GM21529 (cell line): ENCODE results near the gene VPS9D1.
"Not testable (repeated sequence)": the region's sequence is repeated elsewhere in the genome, so short reads cannot be mapped to it uniquely, and the experiment has no call there.

Experiments
- ATAC-seq: cut with Tn5 transposase; IDR thresholded peaks from one replicate; pipeline ENCODE4 v1.9.1; 2021; ENCODE audit not compliant: unreplicated experiment

The VPS9D1 gene

DNA sequence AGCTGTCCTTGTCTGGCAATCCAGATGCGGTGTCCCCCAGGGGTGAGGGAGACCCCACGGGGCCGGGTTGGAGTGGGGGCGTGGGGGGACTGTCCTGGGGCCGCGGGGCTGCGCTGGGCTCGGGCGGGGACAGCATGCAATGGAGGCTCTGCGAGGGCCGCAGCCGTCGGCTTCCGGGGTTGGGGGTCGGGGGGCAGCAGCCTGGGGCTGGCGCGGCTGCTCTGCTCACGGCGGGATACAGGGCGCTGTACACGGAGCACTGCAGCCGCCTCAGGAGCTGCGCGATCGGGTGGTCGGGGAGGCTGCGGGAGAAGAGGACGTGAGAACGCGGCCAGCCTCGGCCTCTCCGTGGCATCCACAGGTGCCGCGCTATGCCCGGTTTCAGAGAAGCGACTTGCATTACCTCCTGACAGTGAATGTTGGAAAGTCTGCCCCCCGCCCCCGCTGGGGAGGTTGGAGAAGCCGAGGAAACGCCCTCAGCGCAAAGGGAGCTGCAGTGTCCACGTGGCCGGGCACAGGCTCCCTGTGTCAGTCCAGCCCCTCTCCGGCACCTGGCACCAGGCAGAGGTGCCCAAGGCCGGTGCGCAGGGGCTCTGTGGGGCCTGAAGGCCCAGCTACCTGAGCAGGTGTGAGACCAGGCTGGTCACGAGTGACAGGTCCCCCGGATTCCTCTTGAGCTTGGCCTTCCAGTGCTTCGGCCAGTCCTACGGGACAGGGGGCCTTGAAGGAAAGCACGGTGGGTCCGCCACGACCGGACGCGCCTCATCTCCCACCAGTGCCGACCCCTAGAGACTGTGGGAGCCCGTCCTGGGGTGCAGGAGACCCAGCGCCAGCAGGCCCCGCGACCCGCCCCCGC, 9.8 kb downstream of the VPS9D1 start:
- ATAC-seq: no peak

DNA sequence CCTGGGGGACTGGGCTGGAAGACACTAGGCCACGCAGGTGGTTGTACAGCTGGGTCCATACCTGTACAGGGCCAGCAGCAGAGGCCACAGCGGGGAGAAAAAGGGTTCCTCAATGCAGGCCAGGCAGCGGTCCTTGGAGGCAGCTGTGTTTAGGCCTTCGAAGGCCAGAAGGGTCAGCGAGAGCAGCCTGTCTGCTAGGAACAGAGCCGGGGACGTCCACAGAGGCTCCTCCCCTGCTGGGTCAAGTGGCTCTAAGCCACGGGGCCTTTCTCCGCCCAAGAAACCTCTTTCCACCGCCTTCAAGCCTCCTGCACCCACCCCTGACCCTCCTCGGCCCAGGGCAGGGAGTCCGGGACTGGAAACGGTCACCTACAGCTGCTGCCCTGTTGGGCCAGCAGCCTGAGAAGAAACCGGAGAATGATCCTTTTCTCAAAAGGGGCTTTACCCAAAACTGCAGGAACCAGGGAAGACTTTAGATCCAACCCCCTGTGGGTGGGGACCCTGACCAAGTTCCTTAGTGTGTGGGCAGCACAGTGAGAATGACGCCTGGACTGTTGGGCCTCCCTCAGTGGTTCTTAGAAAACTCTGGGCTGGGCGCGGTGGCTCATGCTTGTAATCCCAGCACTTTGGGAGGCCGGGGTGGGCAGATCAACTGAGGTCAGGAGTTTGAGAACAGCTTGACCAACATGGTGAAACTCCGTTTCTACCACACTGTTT, 10.8 kb downstream of the VPS9D1 start:
- no peak for ATAC-seq

DNA sequence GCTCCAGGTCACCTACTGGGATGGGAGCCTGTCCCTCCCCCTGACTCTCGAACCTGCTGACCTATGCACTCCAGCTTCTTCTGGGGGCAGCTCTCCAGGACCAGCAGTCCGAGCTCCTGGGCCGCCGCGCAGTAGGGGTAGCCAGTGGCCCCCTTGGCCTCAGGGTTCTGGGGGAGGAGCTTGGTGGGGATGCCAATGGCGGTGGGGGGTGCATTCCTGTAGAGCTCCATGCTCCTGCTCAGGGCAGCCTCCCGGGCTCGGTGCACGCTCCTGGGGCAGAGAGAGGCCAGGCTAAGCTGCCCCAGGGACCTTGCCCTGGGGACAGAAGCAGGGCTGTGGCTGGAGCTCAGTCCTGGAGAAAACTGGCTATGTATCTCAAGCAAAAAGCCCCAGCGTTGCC, 11.5 kb downstream of the VPS9D1 start:
- no peak for ATAC-seq

- no peak for ATAC-seq
Measured at GRCh38 chr16:89708481-89708931, 12.2 kb downstream of the VPS9D1 start.

DNA sequence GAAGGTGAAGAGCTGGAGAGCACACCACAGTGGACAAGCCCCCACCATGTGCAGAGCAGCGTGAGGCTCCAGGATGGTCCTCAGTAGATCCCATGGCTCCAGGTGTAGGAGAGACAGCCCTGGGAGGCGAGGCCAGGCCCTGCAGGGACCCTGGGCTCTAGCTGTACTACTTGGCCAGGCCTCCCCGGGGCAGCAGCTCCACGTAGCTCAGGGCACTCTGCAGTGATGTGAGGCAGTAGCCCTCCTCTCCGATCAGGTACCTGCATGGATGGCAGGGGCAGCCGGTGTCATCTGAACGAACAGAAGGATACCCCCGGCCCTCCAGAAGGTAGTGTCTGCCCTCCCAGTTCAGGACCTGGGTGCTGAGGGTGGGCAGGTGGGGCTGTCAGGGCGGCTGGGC, 13.0 kb downstream of the VPS9D1 start:
- ATAC-seq: no peak

GRCh38 chr16:89706518-89707260, 14.0 kb downstream of the VPS9D1 start:
- no peak for ATAC-seq

DNA sequence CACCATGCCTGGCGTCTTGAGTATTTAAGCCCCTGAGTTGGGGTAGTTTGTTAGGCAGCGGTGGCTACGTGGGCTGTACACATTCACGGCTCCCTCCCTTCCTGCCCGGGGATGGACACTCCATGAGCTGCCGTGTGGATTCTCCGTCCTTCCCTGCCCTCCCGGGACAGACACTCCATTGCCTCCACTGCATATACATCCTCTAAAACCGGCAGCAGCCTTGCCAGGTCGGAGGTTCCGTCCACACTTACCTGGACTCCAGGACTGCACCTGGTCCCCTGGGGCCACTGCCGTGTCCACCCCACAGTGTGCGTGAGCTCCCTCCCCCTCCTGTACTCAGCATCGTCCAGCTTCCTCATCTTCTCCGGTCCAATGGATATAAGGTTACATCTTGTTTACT, 15.7 kb downstream of the VPS9D1 start:
- no peak for ATAC-seq

DNA sequence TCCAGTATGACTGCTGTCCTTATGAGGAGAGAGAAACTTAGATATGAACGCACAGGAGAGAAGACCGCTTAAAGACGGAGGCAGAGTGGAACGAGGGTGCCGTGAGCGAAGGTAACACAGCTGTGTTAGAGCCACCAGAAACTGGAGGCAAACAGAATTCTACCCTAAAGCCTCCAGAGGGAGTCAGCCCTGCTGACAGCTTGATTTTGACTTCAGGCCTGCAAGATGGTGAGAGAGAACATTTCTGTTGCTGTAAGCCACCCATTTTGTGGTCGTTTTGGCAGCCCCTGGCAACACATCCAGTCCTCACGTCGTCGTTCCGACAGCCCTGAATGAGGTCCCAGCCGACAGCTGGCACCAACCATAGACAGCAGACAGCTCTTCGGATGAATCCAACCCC, 16.4 kb downstream of the VPS9D1 start:
- no peak for ATAC-seq

DNA sequence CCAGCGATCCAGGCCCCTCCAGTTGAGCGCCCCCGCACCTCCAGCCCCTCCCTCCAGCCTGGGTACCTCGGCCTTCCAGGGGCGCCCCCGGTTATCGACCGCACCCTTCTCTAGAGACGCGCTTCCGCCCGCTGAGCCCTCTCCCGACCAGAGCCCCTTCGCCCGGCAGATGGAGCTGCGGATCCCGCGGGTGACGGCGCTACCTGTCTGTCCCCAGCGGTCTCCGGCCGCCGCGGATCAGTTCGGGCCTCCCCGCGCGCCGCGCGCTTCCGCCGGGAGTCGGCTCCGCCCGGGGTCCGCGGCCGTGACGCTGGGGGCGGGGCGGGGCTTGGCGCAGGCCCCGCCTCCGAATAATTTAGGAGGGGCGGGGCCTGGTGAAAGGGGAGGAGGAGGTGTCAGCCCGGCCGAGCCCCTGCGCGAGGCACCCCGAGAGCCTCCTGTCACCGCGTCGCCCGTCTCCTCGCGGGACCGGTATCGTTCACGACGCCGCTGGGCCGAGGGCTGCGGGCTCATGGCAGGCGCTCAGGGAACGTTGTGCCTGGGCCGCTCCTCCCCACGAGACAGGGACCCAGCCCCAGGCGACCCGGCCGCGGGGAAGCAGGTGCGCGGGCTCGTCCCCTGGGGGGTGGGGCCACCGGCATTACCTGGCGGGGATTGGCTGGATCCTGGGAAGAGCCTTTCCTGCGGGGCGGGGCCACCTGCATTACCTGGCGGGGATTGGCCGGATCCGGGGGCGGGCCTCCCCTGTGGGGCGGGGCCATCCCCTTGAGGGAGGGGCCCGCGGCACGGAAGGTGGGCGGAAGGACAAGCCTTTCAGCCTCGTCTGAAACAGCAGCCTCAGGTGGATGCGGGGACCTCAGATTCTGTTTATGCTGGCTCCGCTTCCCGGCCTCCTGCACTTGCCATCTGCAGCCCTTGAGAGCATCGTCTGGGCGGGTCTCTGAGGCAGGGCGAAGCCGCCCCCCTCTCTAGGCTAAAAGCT, 19.0 kb downstream of the VPS9D1 start, which contains the start of gene SPATA2L:
SPATA2L (minus strand) TSS at position 281 of the 982 bp plus-strand sequence. CDS start 473 bp downstream, outside the sequence.
- ATAC-seq: peak; percentile 65

DNA sequence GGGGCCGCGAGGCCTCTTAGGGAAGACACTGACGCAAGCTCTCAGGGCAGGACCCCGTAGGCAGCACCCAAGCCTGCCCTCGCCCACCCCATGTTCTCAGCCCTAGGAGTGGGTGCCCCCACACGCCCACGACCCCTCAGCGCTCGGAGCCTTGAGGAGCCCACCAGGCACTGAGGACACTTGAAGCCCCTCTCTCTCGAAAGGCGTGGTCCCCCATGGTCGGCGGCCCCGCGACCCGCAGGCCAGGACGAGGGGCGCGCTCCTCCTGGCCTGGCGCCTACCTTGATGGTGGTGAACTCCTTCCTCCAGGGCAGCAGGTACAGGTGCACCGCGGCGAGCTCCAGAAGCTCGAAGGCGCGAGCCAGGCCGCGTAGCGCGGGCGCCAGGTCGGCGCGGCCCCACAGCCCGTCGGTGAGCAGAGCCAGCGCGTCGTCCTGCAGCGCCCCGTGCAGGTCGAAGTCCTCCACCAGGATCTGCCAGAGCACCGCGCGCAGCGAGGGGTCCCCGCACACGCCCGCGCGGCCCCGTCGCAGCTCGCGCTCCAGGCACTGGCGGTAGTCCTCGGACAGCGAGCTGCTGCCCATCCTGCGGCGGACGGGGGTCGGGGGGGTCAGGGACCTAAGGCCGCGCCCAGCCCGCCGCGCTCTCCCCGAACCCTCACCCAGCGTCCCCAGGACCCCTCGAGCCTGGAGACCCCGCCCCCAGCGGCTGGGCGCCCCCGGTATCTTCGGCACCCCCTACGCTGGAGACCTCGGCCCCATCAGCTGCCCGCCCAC, 19.9 kb downstream of the VPS9D1 start:
- no peak for ATAC-seq

GRCh38 chr16:89700100-89700648, 20.5 kb downstream of the VPS9D1 start:
- peak; percentile 49 for ATAC-seq

- not testable (repeated sequence) for ATAC-seq
Measured at GRCh38 chr16:89699629-89700099, 21.0 kb downstream of the VPS9D1 start.

GRCh38 chr16:89698717-89699116, 22.0 kb downstream of the VPS9D1 start:
- ATAC-seq: not testable (repeated sequence)

DNA sequence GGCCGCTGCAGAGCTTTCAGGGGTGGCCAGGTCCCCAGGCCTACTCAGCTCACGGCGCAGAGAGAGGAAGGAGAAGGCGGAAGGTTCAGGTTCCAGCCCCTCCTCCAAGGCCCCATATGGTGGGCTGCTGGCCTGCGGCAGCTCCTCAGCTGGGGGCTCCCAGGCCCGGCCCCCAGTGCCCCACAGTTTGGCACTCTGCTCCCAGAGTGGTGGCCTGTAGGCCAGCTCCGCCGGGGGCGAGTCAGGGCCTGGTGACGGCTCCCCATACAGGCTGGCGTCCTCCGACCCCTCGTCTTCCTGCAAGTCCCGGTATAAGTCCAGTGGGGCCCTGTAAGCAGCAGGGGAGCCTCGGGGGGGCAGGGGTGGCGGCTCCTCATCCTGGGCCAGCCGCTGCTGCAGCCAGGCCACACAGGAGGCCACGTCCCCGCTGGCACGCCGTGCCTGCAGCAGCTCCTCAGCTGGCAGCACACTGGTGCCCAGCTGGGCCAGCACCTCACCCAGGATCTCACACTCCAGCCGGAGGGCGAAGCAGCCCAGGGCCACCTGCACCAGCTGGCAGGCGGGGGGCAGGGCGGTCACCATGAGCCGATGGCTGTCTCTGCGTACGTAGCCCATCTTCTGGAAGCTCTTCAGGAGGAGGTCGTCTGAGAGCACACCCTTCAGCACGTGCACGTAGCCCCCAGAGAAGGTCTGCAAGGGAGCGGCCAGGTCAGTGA, 22.9 kb downstream of the VPS9D1 start:
- ATAC-seq: no peak

- ATAC-seq: no peak
Measured at GRCh38 chr16:89697161-89697615, 23.5 kb downstream of the VPS9D1 start.

GRCh38 chr16:89696670-89697128, 24.0 kb downstream of the VPS9D1 start:
- ATAC-seq: no peak

- no peak for ATAC-seq
Measured at GRCh38 chr16:89695875-89696669, 24.6 kb downstream of the VPS9D1 start.
